ENCODE results near the gene CDK14. TPM values are rescaled to one million over a fixed set of nuclear protein-coding genes. Genes with fewer than 3 reads are reported as not detected.

CDK14 gene
- total and polyA plus RNA-seq, 2 donors (not counting 1 experiment from before 2014, with no cell fraction given) = 23.6 to 41.1 TPM

DNA sequence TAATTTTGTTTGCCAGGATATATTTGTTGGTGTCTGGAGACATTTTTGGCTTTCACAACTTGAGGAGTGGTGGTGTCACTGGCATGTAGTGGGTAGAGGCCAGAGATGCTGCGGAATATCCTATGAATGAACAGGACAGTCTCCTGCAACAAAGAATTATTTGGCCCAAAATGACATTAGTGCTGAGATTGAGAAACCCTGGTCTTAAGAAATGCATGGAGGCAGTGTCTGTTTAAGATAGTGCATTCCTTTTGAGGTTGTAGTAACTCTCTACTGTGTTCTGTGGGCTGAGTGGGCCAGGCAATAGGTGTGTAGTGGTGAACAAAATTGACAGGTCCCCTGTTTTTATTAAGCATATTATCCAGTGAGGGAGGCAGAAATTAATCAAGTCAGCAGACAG lies 165.5 kb downstream of the CDK14 start:
- H3K4me2 ChIP-seq (ENCODE audit: extremely low read depth, insufficient read depth, low read length) = no peak overlapping the region
- no peaks in the 10 kb centered on the region for H3K9me3 ChIP-seq (ENCODE audit: control insufficient read depth, insufficient read depth, low read depth, low read length)
- no peaks in the 10 kb centered on the region for H3K79me2 ChIP-seq (ENCODE audit: control insufficient read depth, insufficient read depth, low read length)
- no peaks in the 10 kb centered on the region for H3K27me3 ChIP-seq (ENCODE audit: control insufficient read depth, insufficient read depth, low read length)
- H3K4me1 ChIP-seq (ENCODE audit: control insufficient read depth, extremely low read depth, insufficient read depth, low read length) = no peaks in the 10 kb centered on the region
- TF ChIP-seq, protein P1, sequence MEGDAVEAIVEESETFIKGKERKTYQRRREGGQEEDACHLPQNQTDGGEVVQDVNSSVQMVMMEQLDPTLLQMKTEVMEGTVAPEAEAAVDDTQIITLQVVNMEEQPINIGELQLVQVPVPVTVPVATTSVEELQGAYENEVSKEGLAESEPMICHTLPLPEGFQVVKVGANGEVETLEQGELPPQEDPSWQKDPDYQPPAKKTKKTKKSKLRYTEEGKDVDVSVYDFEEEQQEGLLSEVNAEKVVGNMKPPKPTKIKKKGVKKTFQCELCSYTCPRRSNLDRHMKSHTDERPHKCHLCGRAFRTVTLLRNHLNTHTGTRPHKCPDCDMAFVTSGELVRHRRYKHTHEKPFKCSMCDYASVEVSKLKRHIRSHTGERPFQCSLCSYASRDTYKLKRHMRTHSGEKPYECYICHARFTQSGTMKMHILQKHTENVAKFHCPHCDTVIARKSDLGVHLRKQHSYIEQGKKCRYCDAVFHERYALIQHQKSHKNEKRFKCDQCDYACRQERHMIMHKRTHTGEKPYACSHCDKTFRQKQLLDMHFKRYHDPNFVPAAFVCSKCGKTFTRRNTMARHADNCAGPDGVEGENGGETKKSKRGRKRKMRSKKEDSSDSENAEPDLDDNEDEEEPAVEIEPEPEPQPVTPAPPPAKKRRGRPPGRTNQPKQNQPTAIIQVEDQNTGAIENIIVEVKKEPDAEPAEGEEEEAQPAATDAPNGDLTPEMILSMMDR (conservative IDR thresholded peaks at IDR 0.05 in 1 of 2, IDR thresholded peaks at IDR 0.05 in 1 of 2; ENCODE audit: low read depth in 1 of 2, low read length in 2 of 2) = no peak
- TF ChIP-seq EZH2 (IDR thresholded peaks at IDR 0.05; ENCODE audit: low read length, missing control alignments) = no peak
- no peaks in the 10 kb centered on the region for H3K36me3 ChIP-seq (ENCODE audit: control insufficient read depth, insufficient read depth, low read length)
- no peak overlapping the region for H3K4me3 ChIP-seq (replicated peaks in 1 of 4; ENCODE audit: control extremely low read depth in 1 of 4, insufficient read depth in 1 of 4, low read depth in 3 of 4, low read length in 4 of 4)
- no peak overlapping the region for H2AFZ ChIP-seq (ENCODE audit: low read length)
- H3K9ac ChIP-seq (ENCODE audit: insufficient read depth, low read length) = no peak overlapping the region
- no peak for DNase-seq (ENCODE audit: low read depth in 2 of 2)
- no peak overlapping the region for H3K27ac ChIP-seq (ENCODE audit: insufficient read depth, low read length)
- no peaks in the 10 kb centered on the region for H4K20me1 ChIP-seq (ENCODE audit: control insufficient read depth, extremely low read depth, insufficient read depth, low read length)

DNA sequence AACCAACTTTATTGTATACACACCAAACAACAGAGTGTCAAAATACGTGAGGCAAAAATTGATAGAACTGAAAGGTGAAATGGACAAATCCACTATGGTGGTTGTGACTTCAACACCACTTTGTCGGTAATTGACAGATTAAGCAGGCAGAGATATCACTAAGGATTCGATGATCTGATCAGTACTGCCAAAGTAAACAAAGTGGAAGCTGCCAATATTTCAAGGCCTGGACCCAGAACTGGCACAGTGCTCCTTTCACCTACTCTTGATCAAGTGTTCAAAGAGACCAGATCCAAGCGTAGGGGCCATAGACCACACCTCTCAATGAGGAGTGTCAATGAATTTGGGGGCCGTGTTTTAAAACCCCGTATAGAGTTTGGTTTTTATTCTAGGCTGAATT lies 167.0 kb downstream of the CDK14 start:
- Histone ChIP-seq H3K79me2 (ENCODE audit: control insufficient read depth, insufficient read depth, low read length) (no peaks in the 10 kb centered on the region), H4K20me1 (ENCODE audit: control insufficient read depth, extremely low read depth, insufficient read depth, low read length) (no peaks in the 10 kb centered on the region)

DNA sequence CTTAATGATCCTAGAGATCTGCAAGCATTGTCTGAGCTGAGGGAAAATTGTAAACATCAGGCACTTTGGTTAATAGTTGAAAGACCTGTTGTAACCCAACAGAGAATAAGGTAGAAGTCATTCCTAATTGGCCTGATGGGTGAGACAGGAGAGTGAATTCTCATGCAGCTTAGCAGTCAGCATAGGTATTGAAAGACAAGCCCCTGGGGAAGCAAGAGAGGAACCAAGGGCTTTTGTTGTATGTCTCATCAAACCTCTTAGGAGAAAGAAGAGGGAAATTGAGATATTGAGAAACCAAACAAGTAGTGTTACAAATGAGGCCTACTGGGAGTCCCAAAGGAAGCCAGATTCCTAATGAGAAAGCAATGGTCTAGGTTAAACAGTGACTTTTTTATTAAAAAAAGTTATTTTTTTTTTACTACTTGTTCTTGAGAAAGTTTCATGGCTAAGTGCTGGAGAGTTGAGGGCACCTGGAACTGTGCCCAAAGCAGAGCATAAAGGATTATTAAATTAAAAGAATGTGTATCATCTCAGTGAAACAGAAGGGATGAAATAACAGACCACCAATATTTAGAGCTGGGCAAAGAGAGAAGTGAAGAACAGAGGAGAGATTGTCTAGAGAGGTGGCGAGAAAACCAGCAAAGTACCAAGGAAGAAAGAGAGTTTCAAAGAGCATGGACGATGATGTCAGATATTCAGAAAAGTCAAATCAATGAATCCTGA lies 168.9 kb downstream of the CDK14 start:
- Histone ChIP-seq H3K27me3 (ENCODE audit: control insufficient read depth, insufficient read depth, low read length) (no peaks in the 10 kb centered on the region), H3K9me3 (ENCODE audit: control insufficient read depth, insufficient read depth, low read depth, low read length) (no peaks in the 10 kb centered on the region), H3K4me1 (ENCODE audit: control insufficient read depth, extremely low read depth, insufficient read depth, low read length) (no peaks in the 10 kb centered on the region), H2AFZ (ENCODE audit: low read length) (no peak overlapping the region), H3K9ac (ENCODE audit: insufficient read depth, low read length) (no peak overlapping the region), H3K4me3 (replicated peaks in 1 of 4; ENCODE audit: control extremely low read depth in 1 of 4, insufficient read depth in 1 of 4, low read depth in 3 of 4, low read length in 4 of 4) (no peak overlapping the region), H4K20me1 (ENCODE audit: control insufficient read depth, extremely low read depth, insufficient read depth, low read length) (no peaks in the 10 kb centered on the region), H3K27ac (ENCODE audit: insufficient read depth, low read length) (no peak overlapping the region), H3K36me3 (ENCODE audit: control insufficient read depth, insufficient read depth, low read length) (no peaks in the 10 kb centered on the region), H3K4me2 (ENCODE audit: extremely low read depth, insufficient read depth, low read length) (no peak overlapping the region), H3K79me2 (ENCODE audit: control insufficient read depth, insufficient read depth, low read length) (no peaks in the 10 kb centered on the region)
- DNase-seq (ENCODE audit: low read depth in 2 of 2) = no peak
- TF ChIP-seq, protein P1 (conservative IDR thresholded peaks at IDR 0.05 in 1 of 2, IDR thresholded peaks at IDR 0.05 in 1 of 2; ENCODE audit: low read depth in 1 of 2, low read length in 2 of 2) = no peak
- no peak for TF ChIP-seq EZH2 (IDR thresholded peaks at IDR 0.05; ENCODE audit: low read length, missing control alignments)

More for the DNA sequence above, 167.0 kb downstream of the CDK14 start:
- no peaks in the 10 kb centered on the region for H3K27me3 ChIP-seq (ENCODE audit: control insufficient read depth, insufficient read depth, low read length)
- H3K4me1 ChIP-seq (ENCODE audit: control insufficient read depth, extremely low read depth, insufficient read depth, low read length) = no peaks in the 10 kb centered on the region
- H3K9ac ChIP-seq (ENCODE audit: insufficient read depth, low read length) = no peak overlapping the region
- H3K36me3 ChIP-seq (ENCODE audit: control insufficient read depth, insufficient read depth, low read length) = no peaks in the 10 kb centered on the region
- no peak overlapping the region for H3K27ac ChIP-seq (ENCODE audit: insufficient read depth, low read length)
- H3K4me2 ChIP-seq (ENCODE audit: extremely low read depth, insufficient read depth, low read length) = no peak overlapping the region
- no peak overlapping the region for H2AFZ ChIP-seq (ENCODE audit: low read length)
- no peaks in the 10 kb centered on the region for H3K9me3 ChIP-seq (ENCODE audit: control insufficient read depth, insufficient read depth, low read depth, low read length)
- no peak for DNase-seq (ENCODE audit: low read depth in 2 of 2)
- no peak for TF ChIP-seq EZH2 (IDR thresholded peaks at IDR 0.05; ENCODE audit: low read length, missing control alignments)
- TF ChIP-seq, protein P1 (conservative IDR thresholded peaks at IDR 0.05 in 1 of 2, IDR thresholded peaks at IDR 0.05 in 1 of 2; ENCODE audit: low read depth in 1 of 2, low read length in 2 of 2) = no peak
- H3K4me3 ChIP-seq (replicated peaks in 1 of 4; ENCODE audit: control extremely low read depth in 1 of 4, insufficient read depth in 1 of 4, low read depth in 3 of 4, low read length in 4 of 4) = no peak overlapping the region

All from fibroblast of lung (primary cell).